ENCODE results near the gene ZNF343. TPM values are rescaled to one million over a fixed set of nuclear protein-coding genes. Genes with fewer than 3 reads are reported as not detected.

ZNF343 gene
- total and polyA plus RNA-seq, 2 donors (not counting 3 experiments of a cell fraction or from before 2014, with no cell fraction given): 4.7 to 7.9 TPM

- Histone ChIP-seq H3K4me3 (replicated peaks in 1 of 3; ENCODE audit: insufficient read depth in 1 of 3, low read depth in 1 of 3, low read length in 3 of 3) (no peak overlapping the region), H3K27me3 (ENCODE audit: control insufficient read depth in 2 of 2, insufficient read depth in 2 of 2, low read length in 2 of 2) (peaks cover 7 to 16% of the 10 kb centered on the region in 2 experiments), H4K20me1 (replicated peaks; ENCODE audit: control insufficient read depth, extremely low read depth, insufficient read depth, low read length) (no peaks in the 10 kb centered on the region), H2AFZ (ENCODE audit: low read depth, low read length) (no peak overlapping the region), H3K36me3 (ENCODE audit: control insufficient read depth in 2 of 2, extremely low read depth in 1 of 2, insufficient read depth in 2 of 2, low read length in 2 of 2) (no peaks in the 10 kb centered on the region), H3K4me1 (ENCODE audit: control insufficient read depth, extremely low read depth, insufficient read depth, low read length) (no peaks in the 10 kb centered on the region), H3K9me1 (replicated peaks; ENCODE audit: control insufficient read depth, extremely low read depth, insufficient read depth, low read length) (no peaks in the 10 kb centered on the region), H3K79me2 (ENCODE audit: control insufficient read depth, insufficient read depth, low read length) (no peaks in the 10 kb centered on the region), H3K9me3 (replicated peaks; ENCODE audit: control insufficient read depth, insufficient read depth, low read length) (no peaks in the 10 kb centered on the region), H3K27ac (ENCODE audit: insufficient read depth, low read depth, low read length) (no peak overlapping the region), H3K9ac (replicated peaks; ENCODE audit: extremely low read depth, insufficient read depth, low read length) (no peak overlapping the region), H3K4me2 (ENCODE audit: insufficient read depth, low read length) (no peak overlapping the region)
- POLR2A ChIA-PET: no interaction called here
- dilution Hi-C loops (cut with MboI; ENCODE audit: extremely low pct_ligation_motif_present, low sequenced_read_pairs) (no loop called here), intact Hi-C loops (cut with micrococcal nuclease) (no loop called here)
- BruUV-seq (replicated peaks): no TSS peak
- DNase-seq (ENCODE audit: low read depth, low spot score): no peak
- CTCF ChIA-PET: no interaction called here
- FAIRE-seq: no peak
- TF ChIP-seq MAX (IDR thresholded peaks at IDR 0.05; ENCODE audit: insufficient read depth, insufficient read length) (no peak), POLR2A (IDR thresholded peaks at IDR 0.05; ENCODE audit: low read depth, low read length) (no peak), EZH2 (IDR thresholded peaks at IDR 0.05; ENCODE audit: borderline replicate concordance, low read depth, low read length, severe bottlenecking) (no peak), FOS (IDR thresholded peaks at IDR 0.05; ENCODE audit: borderline replicate concordance, insufficient read depth, low read length) (no peak), JUN (IDR thresholded peaks at IDR 0.05; ENCODE audit: borderline replicate concordance, insufficient read depth, insufficient read length, low read depth) (no peak), GATA2 (IDR thresholded peaks at IDR 0.05; ENCODE audit: insufficient read depth, insufficient read length, low read depth, low read length) (no peak), POLR2AphosphoS5 (IDR thresholded peaks at IDR 0.05; ENCODE audit: insufficient read depth, low read depth, low read length) (no peak), MYC (IDR thresholded peaks at IDR 0.05; ENCODE audit: low read depth, low read length) (no peak)
- TF ChIP-seq, protein P1, sequence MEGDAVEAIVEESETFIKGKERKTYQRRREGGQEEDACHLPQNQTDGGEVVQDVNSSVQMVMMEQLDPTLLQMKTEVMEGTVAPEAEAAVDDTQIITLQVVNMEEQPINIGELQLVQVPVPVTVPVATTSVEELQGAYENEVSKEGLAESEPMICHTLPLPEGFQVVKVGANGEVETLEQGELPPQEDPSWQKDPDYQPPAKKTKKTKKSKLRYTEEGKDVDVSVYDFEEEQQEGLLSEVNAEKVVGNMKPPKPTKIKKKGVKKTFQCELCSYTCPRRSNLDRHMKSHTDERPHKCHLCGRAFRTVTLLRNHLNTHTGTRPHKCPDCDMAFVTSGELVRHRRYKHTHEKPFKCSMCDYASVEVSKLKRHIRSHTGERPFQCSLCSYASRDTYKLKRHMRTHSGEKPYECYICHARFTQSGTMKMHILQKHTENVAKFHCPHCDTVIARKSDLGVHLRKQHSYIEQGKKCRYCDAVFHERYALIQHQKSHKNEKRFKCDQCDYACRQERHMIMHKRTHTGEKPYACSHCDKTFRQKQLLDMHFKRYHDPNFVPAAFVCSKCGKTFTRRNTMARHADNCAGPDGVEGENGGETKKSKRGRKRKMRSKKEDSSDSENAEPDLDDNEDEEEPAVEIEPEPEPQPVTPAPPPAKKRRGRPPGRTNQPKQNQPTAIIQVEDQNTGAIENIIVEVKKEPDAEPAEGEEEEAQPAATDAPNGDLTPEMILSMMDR (IDR thresholded peaks at IDR 0.05; ENCODE audit: extremely low read depth in 1 of 2, insufficient read depth in 1 of 2, low read depth in 1 of 2, low read length in 2 of 2): no peak
Observed at GRCh38 chr20:2545594-2545993, 36.9 kb upstream of the ZNF343 start.
